ENCODE measurements around the gene FCHSD2. TPM values are rescaled to one million over a fixed set of nuclear protein-coding genes. Genes with fewer than 3 reads are reported as not detected.

The FCHSD2 gene
- total and polyA plus RNA-seq, 2 of the 13 experiments (the other 11 are each of a cell fraction or from before 2014, with no cell fraction given) = 20.5 to 24.8 TPM

- Histone ChIP-seq H3K4me3 (replicated peaks in 1 of 3; ENCODE audit: insufficient read depth in 1 of 3, low read depth in 2 of 3, low read length in 3 of 3) (no peak overlapping the region), H3K79me2 (ENCODE audit: insufficient read depth, low read length) (no peaks in the 10 kb centered on the region), H2AFZ (ENCODE audit: low read length) (no peak overlapping the region), H3K9ac (ENCODE audit: insufficient read depth, low read depth, low read length) (no peak overlapping the region), H3K4me1 (ENCODE audit: insufficient read depth, low read length) (no peaks in the 10 kb centered on the region), H3K27ac (ENCODE audit: extremely low read length, insufficient read depth, low read length) (no peak overlapping the region), H3K4me2 (ENCODE audit: low read depth, low read length) (no peak overlapping the region), H3K27me3 (ENCODE audit: control insufficient read depth in 1 of 2, insufficient read depth in 2 of 2, low read length in 2 of 2) (no peaks in the 10 kb centered on the region), H4K20me1 (ENCODE audit: insufficient read depth, low read length) (no peaks in the 10 kb centered on the region), H3K9me3 (ENCODE audit: low read length) (no peaks in the 10 kb centered on the region), H3K36me3 (replicated peaks in 1 of 2; ENCODE audit: control insufficient read depth in 1 of 2, insufficient read depth in 2 of 2, low read length in 2 of 2) (peaks cover 42 to 84% of the 10 kb centered on the region in 2 experiments)
- ChIA-PET CTCF (ENCODE audit: low intra/inter-chr PET ratio, low total read pairs) (no interaction called here), POLR2A (no interaction called here)
- no peak for FAIRE-seq
- 94% methylated on average over 7 of the region's 7 CpGs for WGBS (ENCODE audit: low lambda C conversion rate)
- ATAC-seq = no peak
- TF ChIP-seq TOPORS (CRISPR knock-in tag; IDR thresholded peaks at IDR 0.05) (no peak), ZNF383 (CRISPR knock-in tag; IDR thresholded peaks at IDR 0.05; ENCODE audit: borderline replicate concordance) (no peak), ZNF264 (CRISPR knock-in tag; IDR thresholded peaks at IDR 0.05) (no peak), ZNF720 (CRISPR knock-in tag; IDR thresholded peaks at IDR 0.05) (no peak), ZNF382 (CRISPR knock-in tag; IDR thresholded peaks at IDR 0.05; ENCODE audit: borderline replicate concordance) (no peak), SRF (IDR thresholded peaks at IDR 0.05; ENCODE audit: low read depth, low read length) (no peak), FOXJ3 (CRISPR knock-in tag; IDR thresholded peaks at IDR 0.05; ENCODE audit: borderline replicate concordance) (no peak), SIN3A (IDR thresholded peaks at IDR 0.05; ENCODE audit: borderline replicate concordance, low read depth, low read length) (no peak), LCORL (IDR thresholded peaks at IDR 0.05) (no peak), LCORL (CRISPR knock-in tag; IDR thresholded peaks at IDR 0.05) (no peak), ARID3A (IDR thresholded peaks at IDR 0.05; ENCODE audit: low read depth, low read length) (no peak), ZBTB49 (CRISPR knock-in tag; IDR thresholded peaks at IDR 0.05; ENCODE audit: borderline replicate concordance) (no peak), ZNF234 (CRISPR knock-in tag; conservative IDR thresholded peaks at IDR 0.05) (no peak), TFDP1 (CRISPR knock-in tag; IDR thresholded peaks at IDR 0.05; ENCODE audit: borderline replicate concordance) (no peak), RFX3 (CRISPR knock-in tag; IDR thresholded peaks at IDR 0.05) (no peak), SALL1 (CRISPR knock-in tag; IDR thresholded peaks at IDR 0.05) (no peak), FIP1L1 (IDR thresholded peaks at IDR 0.05; ENCODE audit: borderline replicate concordance, insufficient read depth, low read depth, low read length) (no peak), TCF7 (IDR thresholded peaks at IDR 0.05; ENCODE audit: low read depth) (no peak), YEATS2 (CRISPR knock-in tag; IDR thresholded peaks at IDR 0.05; ENCODE audit: borderline replicate concordance) (no peak)
- no peak for DNase-seq (ENCODE audit: low spot score)
- BruUV-seq (replicated peaks) = no TSS peak
- in situ Hi-C loops (cut with HindIII; ENCODE audit: extremely low pct_ligation_motif_present, low pct_unique_long_range_greater_than_20kb) = no loop called here
- intact Hi-C loops (cut with micrococcal nuclease; ENCODE audit: unreplicated experiment) = no loop called here
Observed at GRCh38 chr11:72841397-72841796, 300.7 kb downstream of the FCHSD2 start.
